ENCODE measurements around the gene COL4A3.

COL4A3 gene

DNA sequence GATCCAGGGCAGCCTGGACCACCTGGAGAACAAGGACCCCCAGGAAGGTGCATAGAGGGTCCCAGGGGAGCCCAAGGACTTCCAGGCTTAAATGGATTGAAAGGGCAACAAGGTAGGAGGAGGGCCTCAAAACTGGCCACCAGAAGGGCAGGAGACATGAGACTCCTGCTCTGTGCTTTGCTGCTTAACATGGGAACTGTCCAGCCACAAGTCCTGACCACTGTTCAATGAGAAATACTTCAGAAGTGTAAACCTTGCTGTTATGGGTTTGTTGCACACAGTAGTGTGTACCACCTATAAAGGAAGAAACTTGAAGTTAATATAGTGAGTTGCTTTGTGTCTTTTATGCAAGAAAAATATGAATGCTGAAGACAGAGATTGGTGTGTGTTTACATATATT, 116.5 kb downstream of the COL4A3 start:
- no peak for DNase-seq (ENCODE audit: low read depth)
- no peak overlapping the region for H3K4me3 ChIP-seq (ENCODE audit: low read length)
- TF ChIP-seq CTCF (conservative IDR thresholded peaks at IDR 0.05; ENCODE audit: low read length) = no peak

DNA sequence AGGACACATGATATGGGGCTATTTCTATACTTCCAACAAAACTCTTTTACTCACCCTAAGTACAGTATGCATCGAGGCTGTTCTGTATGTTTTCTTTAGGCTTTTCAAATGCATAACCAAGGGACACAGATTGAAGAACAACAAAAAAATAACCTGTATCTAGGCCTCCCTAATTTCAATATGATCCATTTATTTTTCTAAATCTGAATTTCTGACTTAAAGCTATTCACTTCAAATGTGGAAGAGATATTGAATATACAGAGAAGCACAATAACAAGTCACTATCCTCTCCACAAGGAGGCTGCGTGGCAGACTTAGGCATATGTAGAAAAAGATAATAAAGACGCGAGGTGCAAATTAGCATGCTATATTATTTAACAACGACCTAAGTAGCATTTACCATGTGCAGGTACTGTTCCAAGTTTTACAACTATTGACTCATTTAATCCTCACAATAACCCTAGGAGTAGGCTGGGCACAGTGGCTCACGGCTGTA, 121.4 kb downstream of the COL4A3 start:
- no peak for TF ChIP-seq CTCF (conservative IDR thresholded peaks at IDR 0.05; ENCODE audit: low read length)
- H3K4me3 ChIP-seq (ENCODE audit: low read length) = no peak overlapping the region
- no peak for DNase-seq (ENCODE audit: low read depth)

DNA sequence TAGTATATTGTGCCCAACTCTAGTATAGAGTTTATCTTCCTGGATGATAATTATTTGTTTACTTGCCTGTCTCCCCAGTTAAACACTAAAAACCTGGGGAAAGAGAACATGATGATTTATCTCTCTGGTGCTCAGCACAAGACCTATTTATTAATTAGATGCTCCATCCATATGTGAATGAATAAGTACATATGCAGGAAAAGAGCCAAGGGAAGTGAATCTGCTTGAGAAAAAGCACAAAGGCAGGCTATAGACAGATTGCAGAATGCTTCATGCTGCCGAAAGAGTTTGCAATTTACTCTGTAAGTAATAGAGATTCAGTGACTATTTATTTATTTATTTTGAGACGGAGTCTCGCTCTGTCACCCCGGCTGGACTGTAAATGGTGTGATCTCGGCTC, 123.3 kb downstream of the COL4A3 start:
- no peak overlapping the region for H3K4me3 ChIP-seq (ENCODE audit: low read length)
- no peak for DNase-seq (ENCODE audit: low read depth)
- TF ChIP-seq CTCF (conservative IDR thresholded peaks at IDR 0.05; ENCODE audit: low read length) = no peak

DNA sequence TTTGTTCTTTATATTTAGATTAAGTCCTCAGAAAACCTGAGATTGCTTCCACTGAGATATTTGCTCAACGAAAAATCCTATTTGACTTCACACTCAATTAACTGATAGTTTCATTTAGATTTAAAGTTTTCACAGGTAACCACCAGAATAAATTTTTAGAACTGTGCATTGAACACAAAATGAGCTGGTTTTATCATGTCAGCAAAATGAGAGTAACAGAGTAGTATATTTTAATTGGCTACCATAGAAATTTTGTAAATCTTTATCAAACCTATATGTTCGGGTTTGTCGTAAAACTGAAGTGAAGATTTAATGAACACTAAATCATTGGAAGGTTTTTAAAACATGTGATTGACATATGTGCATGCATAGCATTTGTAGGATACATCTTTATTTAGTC, 127.9 kb downstream of the COL4A3 start:
- H3K4me3 ChIP-seq (ENCODE audit: low read length) = no peak overlapping the region
- DNase-seq (ENCODE audit: low read depth) = no peak
- no peak for TF ChIP-seq CTCF (conservative IDR thresholded peaks at IDR 0.05; ENCODE audit: low read length)

- H3K4me3 ChIP-seq (ENCODE audit: low read length) = no peak overlapping the region
- DNase-seq (ENCODE audit: low read depth) = no peak
- no peak for TF ChIP-seq CTCF (conservative IDR thresholded peaks at IDR 0.05; ENCODE audit: low read length)
Measured at GRCh38 chr2:227293531-227293930, 129.1 kb downstream of the COL4A3 start.

- no peak overlapping the region for H3K4me3 ChIP-seq (ENCODE audit: low read length)
- no peak for DNase-seq (ENCODE audit: low read depth)
- TF ChIP-seq CTCF (conservative IDR thresholded peaks at IDR 0.05; ENCODE audit: low read length) = no peak
Measured at GRCh38 chr2:227295806-227296205, 131.4 kb downstream of the COL4A3 start.

- no peak overlapping the region for H3K4me3 ChIP-seq (ENCODE audit: low read length)
- TF ChIP-seq CTCF (conservative IDR thresholded peaks at IDR 0.05; ENCODE audit: low read length) = no peak
- no peak for DNase-seq (ENCODE audit: low read depth)
Measured at GRCh38 chr2:227296671-227297405, 132.4 kb downstream of the COL4A3 start.

All from AG10803 (cell line).